GM10248 (cell line): ENCODE data around the gene MYMK.

Experiments used
- CTCF ChIA-PET: fragments of 300-600 bp; sonication (Branson Sonifier 250); formaldehyde crosslinking; extraction: SDS; loops from one replicate; lab custom pipeline; 2021; ENCODE audit warnings: antibody characterized with exemption; lab: Yijun Ruan, JAX
- POLR2A ChIA-PET: fragments of 350-650 bp; sonication (Branson Sonifier 250); formaldehyde crosslinking; extraction: SDS; loops from one replicate; lab custom pipeline; 2020; ENCODE audit warnings: antibody characterized with exemption; lab: Yijun Ruan, JAX
- DNase-seq: peaks from one replicate; pipeline ENCODE4 v3.0.0; 2012; ENCODE audit errors: extremely low spot score
- CTCF ChIP-seq: IDR thresholded peaks from 2 replicates; pipeline ENCODE4 v1.5.1; 2012; ENCODE audit warnings: mild to moderate bottlenecking, low read depth; ENCODE audit errors: extremely low read depth, missing control alignments, control extremely low read depth

Gene MYMK

DNA sequence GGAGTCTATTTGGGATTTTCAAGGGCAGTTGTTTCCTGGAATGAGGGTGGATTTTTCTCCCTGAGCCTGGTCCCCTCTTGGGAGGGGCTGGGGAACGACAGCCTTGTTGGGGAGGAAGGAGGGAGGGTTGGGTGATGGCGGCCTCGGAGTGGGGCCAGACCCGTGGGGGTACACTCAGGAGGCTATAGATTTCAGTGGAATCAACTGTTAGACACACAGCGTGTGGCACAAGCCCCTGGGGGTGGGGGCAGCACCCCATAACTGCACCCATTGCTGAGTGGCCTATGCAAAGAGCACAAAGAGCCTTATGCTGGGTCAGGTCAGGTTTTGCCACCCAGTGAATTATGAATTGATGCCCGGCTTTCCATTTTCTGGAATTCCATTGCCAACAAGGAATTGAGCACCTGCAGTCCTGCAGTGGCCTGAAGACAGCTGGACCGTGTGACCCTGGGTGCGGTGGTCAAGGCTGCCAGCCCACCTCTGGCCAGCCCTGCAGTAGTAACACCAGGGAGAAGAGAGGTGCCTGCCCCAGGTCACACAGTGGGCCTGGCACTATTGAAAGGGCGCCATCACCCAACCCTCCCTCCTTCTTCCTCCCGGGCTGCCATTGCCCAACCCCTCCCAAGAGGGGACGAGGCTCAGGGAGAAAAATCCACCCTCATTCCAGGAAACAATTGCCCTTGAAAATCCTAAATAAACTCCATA is 8.4 kb downstream of the MYMK start:
- no peak for TF ChIP-seq CTCF
- POLR2A ChIA-PET, result no interaction called here
- DNase-seq, result no peak
- CTCF ChIA-PET, result no interaction called here

DNA sequence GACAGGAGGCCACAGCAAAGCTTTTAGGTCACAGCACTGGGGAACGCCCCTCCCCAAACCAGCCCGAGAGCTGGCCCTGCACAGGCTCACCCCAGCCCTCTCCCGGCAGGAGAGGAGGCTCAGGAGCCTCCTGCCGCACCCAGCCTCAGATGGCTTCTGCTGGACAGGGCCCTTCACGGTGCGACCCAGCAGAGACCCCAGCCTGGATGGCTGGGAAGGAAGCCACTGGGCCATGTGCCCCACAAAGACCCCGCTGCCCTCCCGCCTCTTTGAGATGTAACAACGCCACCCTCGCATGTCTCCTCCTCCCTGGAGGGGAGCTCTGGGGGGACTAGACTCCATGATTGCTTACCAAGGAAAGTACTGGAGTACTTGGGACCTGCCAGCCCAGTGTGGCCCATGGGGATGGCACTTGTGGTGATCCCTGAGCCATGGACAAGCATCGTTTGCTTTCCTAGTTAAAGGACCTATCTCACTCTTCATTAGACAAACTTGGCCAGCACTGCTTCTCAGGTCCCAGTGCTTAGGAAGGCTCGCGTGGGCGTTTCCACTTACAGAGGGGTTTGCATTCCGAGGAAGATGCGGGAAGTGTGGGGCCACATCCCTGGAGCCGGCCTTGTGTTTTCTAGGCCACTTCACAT is 9.0 kb downstream of the MYMK start:
- no peak for DNase-seq
- POLR2A ChIA-PET, result interaction anchor here (0.5 kb wide), 1 partner anchor 941 kb away, joined by 4 read pairs; no protein-coding TSS in a partner anchor
- CTCF ChIA-PET, result no interaction called here
- TF ChIP-seq CTCF, result no peak

DNA sequence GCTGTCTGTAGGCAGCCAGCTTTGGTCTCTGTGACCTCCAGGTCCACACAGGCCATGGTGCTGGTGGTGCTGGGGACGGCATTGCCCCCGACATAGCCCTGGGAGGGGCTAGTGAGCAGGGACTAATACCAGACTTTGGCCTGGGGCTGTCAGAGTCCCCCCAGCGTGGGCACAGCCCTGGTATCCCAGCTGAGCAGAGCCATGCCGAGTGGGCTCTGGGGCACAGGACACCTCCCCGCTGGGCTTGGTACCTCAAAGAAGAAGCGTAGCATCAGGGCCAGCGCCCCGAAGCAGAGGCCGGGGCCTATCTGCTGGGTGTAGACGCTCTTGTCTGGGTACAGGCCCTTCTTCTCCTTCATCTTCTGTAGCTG is 9.5 kb downstream of the MYMK start:
- no peak for TF ChIP-seq CTCF
- ChIA-PET POLR2A (interaction anchor here (0.5 kb wide), 1 partner anchor 941 kb away, joined by 4 read pairs; no protein-coding TSS in a partner anchor), CTCF (no interaction called here)
- DNase-seq, result no peak

DNA sequence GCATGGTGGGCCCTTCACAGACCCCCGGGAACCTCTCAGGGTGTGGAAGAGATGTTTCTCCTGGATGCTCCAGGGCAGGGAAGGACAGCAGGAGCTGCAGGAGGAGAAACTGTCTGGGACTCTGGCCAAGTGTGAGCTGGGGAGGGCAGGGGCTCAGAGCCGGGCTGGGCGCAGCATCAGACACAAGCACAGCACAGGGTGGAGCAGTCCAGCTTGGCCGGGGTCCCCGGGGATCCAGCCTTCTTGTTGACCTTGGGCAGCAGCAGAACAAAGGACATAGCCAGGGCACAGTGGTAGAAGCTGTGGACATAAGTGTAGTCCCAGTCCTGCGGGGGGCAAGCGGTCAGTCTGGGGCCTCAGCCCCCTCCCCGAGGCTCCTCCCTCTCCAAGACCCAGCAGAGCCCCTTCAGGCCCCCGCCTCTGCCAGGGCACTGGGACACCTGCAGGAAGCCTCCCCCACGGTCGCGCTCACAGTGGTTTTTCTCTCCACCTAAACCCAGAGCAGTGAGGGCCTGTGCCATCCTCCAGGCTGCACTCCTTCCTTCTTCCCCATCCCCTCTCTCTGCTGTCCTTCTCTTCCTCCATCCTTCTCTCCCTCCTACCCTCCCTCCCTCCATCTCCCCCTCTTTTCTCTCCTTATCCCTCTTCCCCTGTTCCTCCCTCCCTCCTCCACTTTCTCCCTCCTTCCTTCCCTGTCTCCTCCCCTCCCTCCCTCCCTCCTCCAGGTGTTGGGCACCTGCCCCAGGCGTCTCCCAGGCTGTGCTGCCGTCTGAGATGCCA is 10.1 kb downstream of the MYMK start:
- no peak for DNase-seq
- no peak for TF ChIP-seq CTCF
- ChIA-PET CTCF (no interaction called here), POLR2A (interaction anchor here (0.5 kb wide), 1 partner anchor 942 kb away, joined by 4 read pairs; no protein-coding TSS in a partner anchor)

- no peak for TF ChIP-seq CTCF
- CTCF ChIA-PET, result no interaction called here
- no peak for DNase-seq
- POLR2A ChIA-PET, result no interaction called here
Measured at GRCh38 chr9:133513214-133514100, 11.3 kb downstream of the MYMK start.
